Fibroblast of pulmonary artery (primary cell): Measurements from ENCODE around the gene SLC6A6.

Source experiments
- DNase-seq: peaks from one replicate; pipeline ENCODE4 v3.0.0-alpha.2; 2010; ENCODE audit warnings: low read depth
- H3K4me3 ChIP-seq: replicated peaks from 2 replicates; pipeline ENCODE4 v1.5.1; 2011; ENCODE audit warnings: low read depth, mild to moderate bottlenecking, control low read depth, low read length, moderate library complexity
- CTCF ChIP-seq: IDR thresholded peaks from 2 replicates; pipeline ENCODE4 v1.5.1; 2011; ENCODE audit warnings: mild to moderate bottlenecking, control low read depth, low read length, inconsistent platforms; ENCODE audit errors: missing control alignments

The SLC6A6 gene

GRCh38 chr3:14505803-14506500 lies 103.5 kb downstream of the SLC6A6 start:
- TF ChIP-seq CTCF: no peak
- H3K4me3 ChIP-seq: no peak overlapping the region
- no peak for DNase-seq

- H3K4me3 ChIP-seq: no peak overlapping the region
- no peak for TF ChIP-seq CTCF
- DNase-seq: no peak
Observed at GRCh38 chr3:14506626-14507304, 104.4 kb downstream of the SLC6A6 start.

GRCh38 chr3:14507305-14507741 lies 104.9 kb downstream of the SLC6A6 start:
- TF ChIP-seq CTCF: no peak
- no peak for DNase-seq
- no peak overlapping the region for H3K4me3 ChIP-seq

GRCh38 chr3:14507757-14508504 lies 105.5 kb downstream of the SLC6A6 start:
- TF ChIP-seq CTCF: no peak
- no peak for DNase-seq
- H3K4me3 ChIP-seq: no peak overlapping the region

- no peak overlapping the region for H3K4me3 ChIP-seq
- DNase-seq: no peak
- TF ChIP-seq CTCF: no peak
Observed at GRCh38 chr3:14508505-14508819, 106.1 kb downstream of the SLC6A6 start.

GRCh38 chr3:14508966-14509795 lies 106.8 kb downstream of the SLC6A6 start:
- DNase-seq: peak; percentile 30
- peak; percentile 79 for TF ChIP-seq CTCF
- no peak overlapping the region for H3K4me3 ChIP-seq
